ENCODE data around the gene TMEM51. TPM values are rescaled to one million over a fixed set of nuclear protein-coding genes. Genes with fewer than 3 reads are reported as not detected.

Gene TMEM51
- total RNA-seq, 4 donors from 2014 or later: 6.4 to 12.2 (median 10.6) TPM

GRCh38 chr1:15107911-15108310 lies 45.6 kb upstream of the TMEM51 start:
- Histone ChIP-seq H3K36me3 (no peaks in the 10 kb centered on the region), H3K27ac (no peak overlapping the region), H3K27me3 (no peaks in the 10 kb centered on the region), H3K4me1 (no peaks in the 10 kb centered on the region), H3K9me3 (no peaks in the 10 kb centered on the region), H3K4me3 (no peak overlapping the region)
- WGBS: 74% methylated on average over 4 of the region's 4 CpGs
- TF ChIP-seq EP300 (IDR thresholded peaks at IDR 0.05) (no peak), POLR2A (IDR thresholded peaks at IDR 0.05) (no peak), POLR2AphosphoS5 (IDR thresholded peaks at IDR 0.05) (no peak), CTCF (IDR thresholded peaks at IDR 0.05) (no peak)
- DNase-seq (ENCODE audit: low spot score in 2 of 2): no peak

GRCh38 chr1:15110128-15110866 lies 43.2 kb upstream of the TMEM51 start:
- Histone ChIP-seq H3K27ac (no peak overlapping the region), H3K4me3 (no peak overlapping the region), H3K27me3 (no peaks in the 10 kb centered on the region), H3K9me3 (no peaks in the 10 kb centered on the region), H3K36me3 (no peaks in the 10 kb centered on the region), H3K4me1 (no peaks in the 10 kb centered on the region)
- TF ChIP-seq CTCF (IDR thresholded peaks at IDR 0.05) (no peak), EP300 (IDR thresholded peaks at IDR 0.05) (no peak), POLR2A (IDR thresholded peaks at IDR 0.05) (no peak), POLR2AphosphoS5 (IDR thresholded peaks at IDR 0.05) (no peak)
- DNase-seq (ENCODE audit: low spot score in 2 of 2): no peak
- WGBS: 89% methylated on average over 8 of the region's 9 CpGs

- no peak for DNase-seq (ENCODE audit: low spot score in 2 of 2)
- Histone ChIP-seq H3K36me3 (no peaks in the 10 kb centered on the region), H3K4me3 (no peak overlapping the region), H3K27me3 (no peaks in the 10 kb centered on the region), H3K4me1 (no peaks in the 10 kb centered on the region), H3K9me3 (no peaks in the 10 kb centered on the region), H3K27ac (no peak overlapping the region)
- 96% methylated on average over 2 of the region's 2 CpGs for WGBS
- no peak for TF ChIP-seq POLR2A (IDR thresholded peaks at IDR 0.05)
- TF ChIP-seq CTCF (IDR thresholded peaks at IDR 0.05): no peak
- TF ChIP-seq EP300 (IDR thresholded peaks at IDR 0.05): no peak
- no peak for TF ChIP-seq POLR2AphosphoS5 (IDR thresholded peaks at IDR 0.05)
These were observed 42.7 kb upstream of the TMEM51 start for GRCh38 chr1:15110867-15111230.

GRCh38 chr1:15113146-15113545 lies 40.4 kb upstream of the TMEM51 start:
- no peaks in the 10 kb centered on the region for H3K27me3 ChIP-seq
- no peak for TF ChIP-seq POLR2A (IDR thresholded peaks at IDR 0.05)
- TF ChIP-seq CTCF (IDR thresholded peaks at IDR 0.05): no peak
- no peak for TF ChIP-seq EP300 (IDR thresholded peaks at IDR 0.05)
- no peak for TF ChIP-seq POLR2AphosphoS5 (IDR thresholded peaks at IDR 0.05)
- 91% methylated on average over 5 of the region's 5 CpGs for WGBS

DNA sequence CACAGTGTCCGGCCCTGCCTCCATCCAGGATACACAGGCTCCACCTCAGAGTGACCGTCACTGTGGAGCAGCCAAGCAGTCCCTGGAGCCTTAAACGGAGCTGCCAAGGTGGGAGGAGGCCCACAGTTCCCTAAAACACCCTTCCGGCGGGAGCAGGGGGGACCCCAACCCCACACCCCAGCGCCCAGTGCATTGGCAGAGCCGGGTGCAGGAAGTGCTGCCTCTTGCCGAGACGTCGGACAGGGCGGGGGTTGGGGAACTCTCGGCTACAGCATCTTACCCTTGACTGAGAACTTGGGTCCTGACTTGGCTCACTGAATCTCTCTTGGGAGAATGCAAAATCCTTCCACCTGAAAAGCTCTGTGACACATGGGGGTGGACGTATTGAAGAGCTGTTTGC lies 38.7 kb upstream of the TMEM51 start:
- Histone ChIP-seq H3K4me1 (peaks cover 2% of the 10 kb centered on the region), H3K27me3 (no peaks in the 10 kb centered on the region), H3K36me3 (no peaks in the 10 kb centered on the region), H3K27ac (no peak overlapping the region), H3K9me3 (no peaks in the 10 kb centered on the region), H3K4me3 (no peak overlapping the region)
- TF ChIP-seq CTCF (IDR thresholded peaks at IDR 0.05) (no peak), EP300 (IDR thresholded peaks at IDR 0.05) (no peak), POLR2AphosphoS5 (IDR thresholded peaks at IDR 0.05) (no peak), POLR2A (IDR thresholded peaks at IDR 0.05) (no peak)
- no peak for DNase-seq (ENCODE audit: low spot score in 2 of 2)
- 100% methylated on average over 2 of the region's 13 CpGs for WGBS

More at GRCh38 chr1:15113146-15113545, 40.4 kb upstream of the TMEM51 start:
- Histone ChIP-seq H3K4me1 (peaks cover 2% of the 10 kb centered on the region), H3K9me3 (no peaks in the 10 kb centered on the region), H3K4me3 (no peak overlapping the region), H3K36me3 (no peaks in the 10 kb centered on the region), H3K27ac (no peak overlapping the region)
- DNase-seq (ENCODE audit: low spot score in 2 of 2): no peak
